HL-60 (cell line): ENCODE measurements around the gene DNAI7.

ENCODE experiments used
- DNase-seq, 2 experiments: peaks; one replicate each; pipeline ENCODE4 v3.0.0-alpha.2; 2010 to 2020; ENCODE audit warnings: low read depth in 1 of 2, low spot score in 1 of 2
- H3K27ac ChIP-seq: fragments of 250-450 bp; sonication (Bioruptor Pico); replicated peaks from 2 replicates; pipeline ENCODE4 v1.5.1; 2020; ENCODE audit warnings: mild to moderate bottlenecking, moderate library complexity
- H3K27me3 ChIP-seq: fragments of 250-450 bp; sonication (Bioruptor Pico); 2 replicates; pipeline ENCODE4 v1.5.1; 2021; ENCODE audit warnings: mild to moderate bottlenecking, moderate library complexity; ENCODE audit not compliant: insufficient read depth, poor library complexity, severe bottlenecking
- H3K4me3 ChIP-seq: replicated peaks from 2 replicates; pipeline ENCODE4 v1.5.1; 2011; ENCODE audit warnings: mild to moderate bottlenecking, control low read depth, low read length; ENCODE audit not compliant: insufficient read depth
- GABPA ChIP-seq: IDR thresholded peaks from 2 replicates; pipeline ENCODE4 v1.6.1; 2012; ENCODE audit warnings: low read depth
- POLR2AphosphoS5 ChIP-seq: IDR thresholded peaks from 2 replicates; pipeline ENCODE4 v1.6.1; 2012; ENCODE audit warnings: low read depth
- SPI1 ChIP-seq: IDR thresholded peaks from 2 replicates; pipeline ENCODE4 v1.6.1; 2012; ENCODE audit warnings: low read depth, mild to moderate bottlenecking, borderline replicate concordance
- TF ChIP-seq, protein P1 (sequence below): IDR thresholded peaks from 2 replicates; pipeline ENCODE4 v1.6.1; 2012; ENCODE audit warnings: low read depth; ENCODE audit not compliant: insufficient replicate concordance
- TF ChIP-seq, protein P2 (sequence below): IDR thresholded peaks from one replicate; pipeline ENCODE4 v1.5.1; 2011; ENCODE audit warnings: low read length, control low read depth, inconsistent platforms; ENCODE audit not compliant: insufficient read depth

DNAI7 gene

DNA sequence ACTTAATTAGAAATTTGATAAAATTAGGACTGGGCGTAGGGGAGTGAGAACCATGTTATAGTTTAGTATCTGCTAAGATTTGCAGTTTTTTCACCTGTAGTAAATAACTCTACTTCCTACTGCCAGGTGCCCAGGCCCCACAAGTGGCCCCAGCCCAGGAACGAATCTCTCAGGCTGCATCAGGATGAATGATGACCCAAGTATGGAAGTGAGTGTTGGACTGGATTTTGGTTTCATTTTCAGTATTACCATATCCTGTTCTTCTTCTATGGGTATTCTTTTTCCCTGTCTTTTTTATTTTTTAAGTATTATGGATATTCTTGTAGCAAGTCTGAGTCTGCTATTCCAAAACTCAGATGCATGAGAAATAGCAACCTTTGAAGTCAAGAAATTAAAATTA is 125.7 kb downstream of the DNAI7 start:
- no peak for DNase-seq
- TF ChIP-seq, protein P1, sequence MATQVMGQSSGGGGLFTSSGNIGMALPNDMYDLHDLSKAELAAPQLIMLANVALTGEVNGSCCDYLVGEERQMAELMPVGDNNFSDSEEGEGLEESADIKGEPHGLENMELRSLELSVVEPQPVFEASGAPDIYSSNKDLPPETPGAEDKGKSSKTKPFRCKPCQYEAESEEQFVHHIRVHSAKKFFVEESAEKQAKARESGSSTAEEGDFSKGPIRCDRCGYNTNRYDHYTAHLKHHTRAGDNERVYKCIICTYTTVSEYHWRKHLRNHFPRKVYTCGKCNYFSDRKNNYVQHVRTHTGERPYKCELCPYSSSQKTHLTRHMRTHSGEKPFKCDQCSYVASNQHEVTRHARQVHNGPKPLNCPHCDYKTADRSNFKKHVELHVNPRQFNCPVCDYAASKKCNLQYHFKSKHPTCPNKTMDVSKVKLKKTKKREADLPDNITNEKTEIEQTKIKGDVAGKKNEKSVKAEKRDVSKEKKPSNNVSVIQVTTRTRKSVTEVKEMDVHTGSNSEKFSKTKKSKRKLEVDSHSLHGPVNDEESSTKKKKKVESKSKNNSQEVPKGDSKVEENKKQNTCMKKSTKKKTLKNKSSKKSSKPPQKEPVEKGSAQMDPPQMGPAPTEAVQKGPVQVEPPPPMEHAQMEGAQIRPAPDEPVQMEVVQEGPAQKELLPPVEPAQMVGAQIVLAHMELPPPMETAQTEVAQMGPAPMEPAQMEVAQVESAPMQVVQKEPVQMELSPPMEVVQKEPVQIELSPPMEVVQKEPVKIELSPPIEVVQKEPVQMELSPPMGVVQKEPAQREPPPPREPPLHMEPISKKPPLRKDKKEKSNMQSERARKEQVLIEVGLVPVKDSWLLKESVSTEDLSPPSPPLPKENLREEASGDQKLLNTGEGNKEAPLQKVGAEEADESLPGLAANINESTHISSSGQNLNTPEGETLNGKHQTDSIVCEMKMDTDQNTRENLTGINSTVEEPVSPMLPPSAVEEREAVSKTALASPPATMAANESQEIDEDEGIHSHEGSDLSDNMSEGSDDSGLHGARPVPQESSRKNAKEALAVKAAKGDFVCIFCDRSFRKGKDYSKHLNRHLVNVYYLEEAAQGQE, result no peak
- TF ChIP-seq GABPA, result no peak
- TF ChIP-seq, protein P2, sequence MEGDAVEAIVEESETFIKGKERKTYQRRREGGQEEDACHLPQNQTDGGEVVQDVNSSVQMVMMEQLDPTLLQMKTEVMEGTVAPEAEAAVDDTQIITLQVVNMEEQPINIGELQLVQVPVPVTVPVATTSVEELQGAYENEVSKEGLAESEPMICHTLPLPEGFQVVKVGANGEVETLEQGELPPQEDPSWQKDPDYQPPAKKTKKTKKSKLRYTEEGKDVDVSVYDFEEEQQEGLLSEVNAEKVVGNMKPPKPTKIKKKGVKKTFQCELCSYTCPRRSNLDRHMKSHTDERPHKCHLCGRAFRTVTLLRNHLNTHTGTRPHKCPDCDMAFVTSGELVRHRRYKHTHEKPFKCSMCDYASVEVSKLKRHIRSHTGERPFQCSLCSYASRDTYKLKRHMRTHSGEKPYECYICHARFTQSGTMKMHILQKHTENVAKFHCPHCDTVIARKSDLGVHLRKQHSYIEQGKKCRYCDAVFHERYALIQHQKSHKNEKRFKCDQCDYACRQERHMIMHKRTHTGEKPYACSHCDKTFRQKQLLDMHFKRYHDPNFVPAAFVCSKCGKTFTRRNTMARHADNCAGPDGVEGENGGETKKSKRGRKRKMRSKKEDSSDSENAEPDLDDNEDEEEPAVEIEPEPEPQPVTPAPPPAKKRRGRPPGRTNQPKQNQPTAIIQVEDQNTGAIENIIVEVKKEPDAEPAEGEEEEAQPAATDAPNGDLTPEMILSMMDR, result no peak
- TF ChIP-seq POLR2AphosphoS5, result no peak
- no peak for TF ChIP-seq SPI1

DNA sequence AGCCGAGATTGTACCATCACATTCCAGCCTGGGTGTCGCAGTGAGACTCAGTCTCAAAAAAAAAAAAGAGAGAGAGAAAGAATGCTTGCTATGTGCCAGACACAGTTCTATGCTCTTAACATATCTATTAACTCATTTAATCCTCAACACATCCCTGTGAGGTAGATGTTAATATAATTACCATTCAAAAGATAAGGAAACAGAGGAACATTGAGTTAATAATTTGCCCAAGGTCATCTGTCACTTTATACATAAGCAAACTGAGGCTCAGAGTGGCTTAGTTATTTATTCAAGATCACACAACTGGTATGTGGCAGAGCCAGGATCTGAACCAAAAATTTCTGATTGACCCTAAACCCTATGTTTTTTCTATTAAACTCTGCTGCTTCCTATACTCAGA is 129.9 kb downstream of the DNAI7 start:
- no peak overlapping the region for H3K4me3 ChIP-seq
- no peak for DNase-seq
- TF ChIP-seq, protein P2, result no peak
- TF ChIP-seq SPI1, result no peak
- TF ChIP-seq, protein P1, result no peak
- no peak for TF ChIP-seq POLR2AphosphoS5
- no peak for TF ChIP-seq GABPA
- no peaks in the 10 kb centered on the region for H3K27me3 ChIP-seq
- H3K27ac ChIP-seq, result no peak overlapping the region

More for the DNA sequence above, 125.7 kb downstream of the DNAI7 start:
- Histone ChIP-seq H3K27ac (no peak overlapping the region), H3K27me3 (no peaks in the 10 kb centered on the region), H3K4me3 (no peak overlapping the region)

DNA sequence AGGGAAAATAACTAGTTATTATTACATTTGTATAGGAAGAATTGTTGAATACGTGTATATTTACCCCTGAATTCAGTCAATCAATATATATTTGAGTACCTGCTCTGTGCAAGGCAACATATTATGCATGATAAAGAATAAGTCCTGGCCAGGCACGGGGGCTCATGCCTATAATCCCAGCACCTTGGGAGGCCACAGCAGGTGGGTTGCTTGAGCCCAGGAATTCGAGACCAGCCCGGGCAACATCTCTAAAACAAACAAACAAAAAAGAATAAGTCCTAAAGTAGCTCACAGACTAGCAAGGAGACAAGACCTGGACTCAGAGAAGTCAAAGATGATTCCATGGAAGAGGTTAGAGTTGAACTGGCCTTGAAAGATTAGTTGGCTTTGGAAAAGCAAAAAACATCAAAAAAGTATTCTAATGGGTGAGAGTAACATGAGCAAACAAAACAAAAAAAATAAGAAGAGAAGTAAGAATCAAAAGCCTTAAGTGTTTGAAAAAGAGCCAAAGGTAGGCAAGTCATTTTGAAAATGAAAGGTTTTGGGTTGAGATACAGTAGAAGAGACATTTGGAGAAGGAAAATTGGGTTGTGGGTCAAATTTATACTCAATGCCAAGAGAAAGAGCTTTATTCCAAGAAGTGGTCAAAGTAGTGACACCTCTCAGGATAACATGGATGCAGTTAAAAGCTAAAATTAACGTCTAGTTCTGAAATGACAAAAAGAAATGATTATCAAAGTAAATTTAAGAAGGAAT is 130.9 kb downstream of the DNAI7 start:
- Histone ChIP-seq H3K27ac (no peak overlapping the region), H3K27me3 (no peaks in the 10 kb centered on the region), H3K4me3 (no peak overlapping the region)
- DNase-seq, result no peak
- TF ChIP-seq SPI1 (no peak), GABPA (no peak), POLR2AphosphoS5 (no peak)
- TF ChIP-seq, protein P1, result no peak
- TF ChIP-seq, protein P2, result no peak
